Measurements from ENCODE around the gene LSAMP.

Gene LSAMP

GRCh38 chr3:116445311-116445841, at the start of gene LSAMP:
Gene LSAMP (minus strand): TSS chr3:116445487.
- H3K9me3 ChIP-seq (ENCODE audit: control insufficient read depth, low read depth, low read length): no peaks in the 10 kb centered on the region
- peaks cover 34% of the 10 kb centered on the region for H3K4me1 ChIP-seq (ENCODE audit: control insufficient read depth, low read depth, low read length)
- no peaks in the 10 kb centered on the region for H3K36me3 ChIP-seq (ENCODE audit: control insufficient read depth, low read depth, low read length)
- peaks cover 16% of the 10 kb centered on the region for H3K27me3 ChIP-seq (ENCODE audit: control insufficient read depth, insufficient read depth, low read length)
- H3K4me3 ChIP-seq (ENCODE audit: low read length): peak within 1 kb of the TSS; percentile 95
- H3K27ac ChIP-seq (ENCODE audit: low read length): no peak within 1 kb of the TSS
- H3K9ac ChIP-seq (ENCODE audit: low read length): peak within 1 kb of the TSS; percentile 74

- peaks cover 3% of the 10 kb centered on the region for H3K9me3 ChIP-seq (ENCODE audit: control insufficient read depth, low read depth, low read length)
- no peaks in the 10 kb centered on the region for H3K27me3 ChIP-seq (ENCODE audit: control insufficient read depth, insufficient read depth, low read length)
- H3K9ac ChIP-seq (ENCODE audit: low read length): no peak overlapping the region
- H3K27ac ChIP-seq (ENCODE audit: low read length): no peak overlapping the region
- no peaks in the 10 kb centered on the region for H3K36me3 ChIP-seq (ENCODE audit: control insufficient read depth, low read depth, low read length)
- H3K4me3 ChIP-seq (ENCODE audit: low read length): no peak overlapping the region
- peaks cover 6% of the 10 kb centered on the region for H3K4me1 ChIP-seq (ENCODE audit: control insufficient read depth, low read depth, low read length)
Observed at GRCh38 chr3:116492379-116492778, 47.1 kb upstream of the LSAMP start.

GRCh38 chr3:116483135-116483534, 37.8 kb upstream of the LSAMP start:
- H3K4me3 ChIP-seq (ENCODE audit: low read length): no peak overlapping the region
- no peak overlapping the region for H3K27ac ChIP-seq (ENCODE audit: low read length)
- H3K27me3 ChIP-seq (ENCODE audit: control insufficient read depth, insufficient read depth, low read length): no peaks in the 10 kb centered on the region
- H3K36me3 ChIP-seq (ENCODE audit: control insufficient read depth, low read depth, low read length): no peaks in the 10 kb centered on the region
- no peak overlapping the region for H3K9ac ChIP-seq (ENCODE audit: low read length)
- peaks cover 12% of the 10 kb centered on the region for H3K9me3 ChIP-seq (ENCODE audit: control insufficient read depth, low read depth, low read length)
- H3K4me1 ChIP-seq (ENCODE audit: control insufficient read depth, low read depth, low read length): peaks cover 2% of the 10 kb centered on the region

GRCh38 chr3:116476691-116477090, 31.4 kb upstream of the LSAMP start:
- H3K4me1 ChIP-seq (ENCODE audit: control insufficient read depth, low read depth, low read length): no peaks in the 10 kb centered on the region
- no peaks in the 10 kb centered on the region for H3K36me3 ChIP-seq (ENCODE audit: control insufficient read depth, low read depth, low read length)

GRCh38 chr3:116474801-116475200, 29.5 kb upstream of the LSAMP start:
- H3K9me3 ChIP-seq (ENCODE audit: control insufficient read depth, low read depth, low read length): peaks cover 12% of the 10 kb centered on the region
- no peaks in the 10 kb centered on the region for H3K36me3 ChIP-seq (ENCODE audit: control insufficient read depth, low read depth, low read length)
- H3K27ac ChIP-seq (ENCODE audit: low read length): no peak overlapping the region
- H3K4me3 ChIP-seq (ENCODE audit: low read length): no peak overlapping the region
- no peaks in the 10 kb centered on the region for H3K4me1 ChIP-seq (ENCODE audit: control insufficient read depth, low read depth, low read length)
- H3K9ac ChIP-seq (ENCODE audit: low read length): no peak overlapping the region
- no peaks in the 10 kb centered on the region for H3K27me3 ChIP-seq (ENCODE audit: control insufficient read depth, insufficient read depth, low read length)

More at GRCh38 chr3:116476691-116477090, 31.4 kb upstream of the LSAMP start:
- no peaks in the 10 kb centered on the region for H3K27me3 ChIP-seq (ENCODE audit: control insufficient read depth, insufficient read depth, low read length)
- no peak overlapping the region for H3K4me3 ChIP-seq (ENCODE audit: low read length)
- peaks cover 12% of the 10 kb centered on the region for H3K9me3 ChIP-seq (ENCODE audit: control insufficient read depth, low read depth, low read length)
- no peak overlapping the region for H3K9ac ChIP-seq (ENCODE audit: low read length)
- no peak overlapping the region for H3K27ac ChIP-seq (ENCODE audit: low read length)

- H3K36me3 ChIP-seq (ENCODE audit: control insufficient read depth, low read depth, low read length): no peaks in the 10 kb centered on the region
- H3K9me3 ChIP-seq (ENCODE audit: control insufficient read depth, low read depth, low read length): peaks cover 10% of the 10 kb centered on the region
- no peaks in the 10 kb centered on the region for H3K27me3 ChIP-seq (ENCODE audit: control insufficient read depth, insufficient read depth, low read length)
- H3K9ac ChIP-seq (ENCODE audit: low read length): no peak overlapping the region
- H3K4me3 ChIP-seq (ENCODE audit: low read length): no peak overlapping the region
- no peak overlapping the region for H3K27ac ChIP-seq (ENCODE audit: low read length)
- no peaks in the 10 kb centered on the region for H3K4me1 ChIP-seq (ENCODE audit: control insufficient read depth, low read depth, low read length)
Observed at GRCh38 chr3:116474032-116474780, 28.9 kb upstream of the LSAMP start.

GRCh38 chr3:116473602-116474001, 28.3 kb upstream of the LSAMP start:
- Histone ChIP-seq H3K4me3 (ENCODE audit: low read length) (no peak overlapping the region), H3K27ac (ENCODE audit: low read length) (no peak overlapping the region)

GRCh38 chr3:116470605-116471197, 25.4 kb upstream of the LSAMP start:
- no peaks in the 10 kb centered on the region for H3K4me1 ChIP-seq (ENCODE audit: control insufficient read depth, low read depth, low read length)
- H3K9ac ChIP-seq (ENCODE audit: low read length): no peak overlapping the region
- no peaks in the 10 kb centered on the region for H3K36me3 ChIP-seq (ENCODE audit: control insufficient read depth, low read depth, low read length)
- H3K27ac ChIP-seq (ENCODE audit: low read length): no peak overlapping the region
- no peaks in the 10 kb centered on the region for H3K27me3 ChIP-seq (ENCODE audit: control insufficient read depth, insufficient read depth, low read length)
- no peaks in the 10 kb centered on the region for H3K9me3 ChIP-seq (ENCODE audit: control insufficient read depth, low read depth, low read length)
- H3K4me3 ChIP-seq (ENCODE audit: low read length): no peak overlapping the region

More at GRCh38 chr3:116473602-116474001, 28.3 kb upstream of the LSAMP start:
- H3K4me1 ChIP-seq (ENCODE audit: control insufficient read depth, low read depth, low read length): no peaks in the 10 kb centered on the region
- no peaks in the 10 kb centered on the region for H3K27me3 ChIP-seq (ENCODE audit: control insufficient read depth, insufficient read depth, low read length)
- H3K9me3 ChIP-seq (ENCODE audit: control insufficient read depth, low read depth, low read length): peaks cover 4% of the 10 kb centered on the region
- no peaks in the 10 kb centered on the region for H3K36me3 ChIP-seq (ENCODE audit: control insufficient read depth, low read depth, low read length)
- no peak overlapping the region for H3K9ac ChIP-seq (ENCODE audit: low read length)

GRCh38 chr3:116469546-116469945, 24.3 kb upstream of the LSAMP start:
- Histone ChIP-seq H3K4me3 (ENCODE audit: low read length) (no peak overlapping the region), H3K36me3 (ENCODE audit: control insufficient read depth, low read depth, low read length) (no peaks in the 10 kb centered on the region), H3K9ac (ENCODE audit: low read length) (no peak overlapping the region), H3K27ac (ENCODE audit: low read length) (no peak overlapping the region), H3K27me3 (ENCODE audit: control insufficient read depth, insufficient read depth, low read length) (no peaks in the 10 kb centered on the region), H3K9me3 (ENCODE audit: control insufficient read depth, low read depth, low read length) (no peaks in the 10 kb centered on the region), H3K4me1 (ENCODE audit: control insufficient read depth, low read depth, low read length) (no peaks in the 10 kb centered on the region)

GRCh38 chr3:116464276-116464798, 19.1 kb upstream of the LSAMP start:
- Histone ChIP-seq H3K27ac (ENCODE audit: low read length) (no peak overlapping the region), H3K4me1 (ENCODE audit: control insufficient read depth, low read depth, low read length) (no peaks in the 10 kb centered on the region), H3K27me3 (ENCODE audit: control insufficient read depth, insufficient read depth, low read length) (no peaks in the 10 kb centered on the region), H3K36me3 (ENCODE audit: control insufficient read depth, low read depth, low read length) (no peaks in the 10 kb centered on the region), H3K4me3 (ENCODE audit: low read length) (no peak overlapping the region), H3K9ac (ENCODE audit: low read length) (no peak overlapping the region), H3K9me3 (ENCODE audit: control insufficient read depth, low read depth, low read length) (no peaks in the 10 kb centered on the region)

GRCh38 chr3:116453666-116454346, 8.5 kb upstream of the LSAMP start:
- H3K27ac ChIP-seq (ENCODE audit: low read length): no peak overlapping the region
- H3K9ac ChIP-seq (ENCODE audit: low read length): no peak overlapping the region

More at GRCh38 chr3:116453666-116454346, 8.5 kb upstream of the LSAMP start:
- no peaks in the 10 kb centered on the region for H3K9me3 ChIP-seq (ENCODE audit: control insufficient read depth, low read depth, low read length)
- H3K4me1 ChIP-seq (ENCODE audit: control insufficient read depth, low read depth, low read length): peaks cover 3% of the 10 kb centered on the region
- no peaks in the 10 kb centered on the region for H3K27me3 ChIP-seq (ENCODE audit: control insufficient read depth, insufficient read depth, low read length)
- no peaks in the 10 kb centered on the region for H3K36me3 ChIP-seq (ENCODE audit: control insufficient read depth, low read depth, low read length)
- H3K4me3 ChIP-seq (ENCODE audit: low read length): no peak overlapping the region
